SK-N-SH (cell line): ENCODE data around the gene MLLT1.

Experiments
- CTCF ChIP-seq: fragments of 200-600 bp; sonication (generic); IDR thresholded peaks from 2 replicates; pipeline ENCODE4 v1.6.1; 2017; ENCODE audit warnings: antibody characterized with exemption, mild to moderate bottlenecking, moderate library complexity
- ELF1 ChIP-seq: IDR thresholded peaks from 2 replicates; pipeline ENCODE4 v1.4.0; 2012
- EZH2phosphoT487 ChIP-seq: fragments of 200-600 bp; sonication (generic); IDR thresholded peaks from 2 replicates; pipeline ENCODE4 v1.6.1; 2017; ENCODE audit warnings: low read depth, mixed run types, mild to moderate bottlenecking, antibody characterized with exemption, moderate library complexity, borderline replicate concordance
- GABPA ChIP-seq: IDR thresholded peaks from 2 replicates; pipeline ENCODE4 v1.4.0; 2012; ENCODE audit warnings: low read depth, mild to moderate bottlenecking
- MXI1 ChIP-seq: IDR thresholded peaks from 2 replicates; pipeline ENCODE4 v1.6.1; 2012; ENCODE audit warnings: mild to moderate bottlenecking, low read depth, low read length, improper control_type of control experiment
- NFIC ChIP-seq: IDR thresholded peaks from 2 replicates; pipeline ENCODE4 v1.4.0; 2012; ENCODE audit warnings: borderline replicate concordance
- POLR2AphosphoS5 ChIP-seq: IDR thresholded peaks from 2 replicates; pipeline ENCODE4 v1.6.1; 2012; ENCODE audit warnings: low read depth, low read length
- RAD21 ChIP-seq: IDR thresholded peaks from 2 replicates; pipeline ENCODE4 v1.6.1; 2012; ENCODE audit warnings: mild to moderate bottlenecking, low read length
- RCOR1 ChIP-seq: fragments of 150-350 bp; IDR thresholded peaks from 2 replicates; pipeline ENCODE4 v1.6.1; 2017; ENCODE audit warnings: antibody characterized with exemption, low read length
- RFX5 ChIP-seq: IDR thresholded peaks from 2 replicates; pipeline ENCODE4 v1.6.1; 2012; ENCODE audit warnings: mild to moderate bottlenecking, improper control_type of control experiment, low read length
- SIN3A ChIP-seq: IDR thresholded peaks from 2 replicates; pipeline ENCODE4 v1.6.1; 2012; ENCODE audit warnings: low read depth, mild to moderate bottlenecking, low read length, moderate library complexity, borderline replicate concordance
- TF ChIP-seq, protein P1 (sequence below): IDR thresholded peaks from 2 replicates; pipeline ENCODE4; 2012
- TF ChIP-seq, protein P2 (sequence below): IDR thresholded peaks from 2 replicates; pipeline ENCODE4 v1.4.0; 2012; ENCODE audit warnings: low read depth

DNA sequence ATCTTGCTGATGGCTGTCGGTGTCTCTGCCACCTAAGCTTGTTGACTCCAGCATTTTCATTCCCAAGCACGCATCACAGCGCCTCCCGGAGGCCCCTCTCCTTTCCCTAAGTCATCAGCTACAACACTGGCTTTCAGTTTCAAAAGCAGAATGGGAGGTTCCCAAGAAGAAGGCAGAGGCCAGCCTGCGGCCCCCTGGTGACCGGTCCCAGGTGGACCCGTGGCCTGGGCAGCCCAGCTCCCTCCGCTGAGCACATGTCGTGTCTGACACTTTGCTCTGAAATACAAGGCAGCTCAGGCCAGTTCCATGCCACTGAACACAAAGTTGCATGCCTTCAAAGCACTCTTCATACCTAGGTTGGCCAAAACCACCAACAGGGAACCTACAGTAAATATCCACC lies 8.5 kb downstream of the MLLT1 start:
- TF ChIP-seq MXI1 (no peak), NFIC (no peak), GABPA (no peak), EZH2phosphoT487 (no peak), RAD21 (no peak), CTCF (peak; percentile 43), SIN3A (no peak), RCOR1 (no peak), POLR2AphosphoS5 (no peak), RFX5 (no peak), ELF1 (no peak)
- TF ChIP-seq, protein P1, sequence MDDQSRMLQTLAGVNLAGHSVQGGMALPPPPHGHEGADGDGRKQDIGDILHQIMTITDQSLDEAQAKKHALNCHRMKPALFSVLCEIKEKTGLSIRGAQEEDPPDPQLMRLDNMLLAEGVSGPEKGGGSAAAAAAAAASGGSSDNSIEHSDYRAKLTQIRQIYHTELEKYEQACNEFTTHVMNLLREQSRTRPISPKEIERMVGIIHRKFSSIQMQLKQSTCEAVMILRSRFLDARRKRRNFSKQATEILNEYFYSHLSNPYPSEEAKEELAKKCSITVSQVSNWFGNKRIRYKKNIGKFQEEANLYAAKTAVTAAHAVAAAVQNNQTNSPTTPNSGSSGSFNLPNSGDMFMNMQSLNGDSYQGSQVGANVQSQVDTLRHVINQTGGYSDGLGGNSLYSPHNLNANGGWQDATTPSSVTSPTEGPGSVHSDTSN, result no peak
- TF ChIP-seq, protein P2, sequence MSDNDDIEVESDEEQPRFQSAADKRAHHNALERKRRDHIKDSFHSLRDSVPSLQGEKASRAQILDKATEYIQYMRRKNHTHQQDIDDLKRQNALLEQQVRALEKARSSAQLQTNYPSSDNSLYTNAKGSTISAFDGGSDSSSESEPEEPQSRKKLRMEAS, result no peak
